Fibroblast of skin of abdomen (primary cell): Measurements from ENCODE around the gene PADI2.

ENCODE experiments used
- DNase-seq: peaks from one replicate; pipeline ENCODE4 v3.0.0-alpha.2; 2013

The PADI2 gene

DNA sequence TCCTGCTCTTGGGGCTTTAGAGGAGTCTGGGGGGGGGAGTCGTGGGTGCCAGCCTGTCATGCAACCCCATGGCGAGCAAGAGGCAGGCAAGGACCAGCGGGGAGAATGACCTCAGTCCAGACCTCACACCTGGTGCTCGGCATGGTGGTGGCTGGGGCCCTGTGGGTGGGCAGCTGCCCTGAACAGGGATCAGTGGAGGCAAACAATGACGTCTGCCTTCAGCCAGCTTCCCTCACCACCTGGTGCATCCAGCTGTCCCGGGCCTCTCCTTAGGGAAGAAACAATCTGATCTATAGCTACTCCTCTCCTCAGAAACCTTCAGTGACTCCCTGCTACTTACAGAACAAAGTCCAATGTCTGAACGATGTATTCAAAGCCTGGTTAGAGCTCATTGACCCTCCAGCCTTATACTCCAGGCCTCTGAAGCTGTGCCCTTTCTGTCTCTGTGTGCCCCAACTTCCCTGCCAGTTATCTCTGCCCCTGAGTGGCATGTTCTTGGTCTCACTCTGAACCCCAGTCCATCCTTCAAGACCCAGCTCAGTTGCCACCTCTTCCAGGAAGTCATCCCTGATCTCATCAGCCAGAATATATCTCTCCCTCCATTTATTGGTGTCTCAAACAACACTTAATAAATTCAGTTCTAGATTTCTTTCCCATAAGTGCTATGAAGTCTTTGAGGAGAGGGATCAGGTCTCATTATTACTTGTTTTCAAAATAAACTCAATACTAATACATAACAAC, 6.6 kb downstream of the PADI2 start:
- no peak for DNase-seq

DNA sequence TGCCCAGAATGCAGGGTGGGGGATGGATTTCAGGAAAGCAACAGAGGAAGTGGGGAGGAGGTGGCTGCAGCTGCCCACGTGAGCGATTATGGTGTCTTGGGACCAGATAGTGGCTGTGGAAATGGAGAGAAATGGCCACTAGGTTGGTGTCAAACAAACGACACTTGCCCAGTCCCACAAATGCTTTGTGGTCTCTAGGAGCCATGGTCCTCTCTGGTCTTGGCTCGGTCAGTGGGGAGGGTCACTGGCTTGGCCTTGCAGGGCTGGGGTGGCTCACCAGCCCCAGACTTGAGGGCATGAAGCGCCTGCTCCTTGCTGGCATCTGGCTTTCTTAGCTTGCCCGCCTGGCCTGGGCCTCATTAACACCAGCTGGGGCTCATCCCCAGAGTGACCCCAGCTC, 7.2 kb downstream of the PADI2 start:
- DNase-seq: no peak

DNA sequence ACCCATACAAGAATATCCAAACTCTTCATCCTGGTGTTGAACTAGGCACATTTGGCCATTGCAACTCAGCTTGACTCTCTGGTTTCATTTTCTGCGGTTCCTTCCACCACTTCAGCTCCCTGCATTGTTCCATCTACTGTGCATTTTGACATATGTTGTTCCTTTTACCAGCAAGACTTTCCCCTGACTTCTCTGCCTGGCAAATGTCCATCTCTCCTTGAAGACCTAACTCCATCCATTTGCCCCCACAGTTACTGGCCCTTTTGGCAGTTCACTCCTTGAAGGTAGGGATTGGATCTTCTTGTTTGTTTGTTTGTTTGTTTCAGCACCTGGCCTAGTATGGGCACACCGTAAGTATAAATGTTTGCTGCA, 8.7 kb downstream of the PADI2 start:
- DNase-seq: no peak

GRCh38 chr1:17109892-17110554, 9.2 kb downstream of the PADI2 start:
- no peak for DNase-seq

- no peak for DNase-seq
Observed at GRCh38 chr1:17108786-17109185, 10.5 kb downstream of the PADI2 start.

- DNase-seq: no peak
Observed at GRCh38 chr1:17108360-17108759, 10.9 kb downstream of the PADI2 start.

- DNase-seq: no peak
Observed at GRCh38 chr1:17104782-17105181, 14.5 kb downstream of the PADI2 start.

GRCh38 chr1:17102232-17102631, 17.0 kb downstream of the PADI2 start:
- no peak for DNase-seq

DNA sequence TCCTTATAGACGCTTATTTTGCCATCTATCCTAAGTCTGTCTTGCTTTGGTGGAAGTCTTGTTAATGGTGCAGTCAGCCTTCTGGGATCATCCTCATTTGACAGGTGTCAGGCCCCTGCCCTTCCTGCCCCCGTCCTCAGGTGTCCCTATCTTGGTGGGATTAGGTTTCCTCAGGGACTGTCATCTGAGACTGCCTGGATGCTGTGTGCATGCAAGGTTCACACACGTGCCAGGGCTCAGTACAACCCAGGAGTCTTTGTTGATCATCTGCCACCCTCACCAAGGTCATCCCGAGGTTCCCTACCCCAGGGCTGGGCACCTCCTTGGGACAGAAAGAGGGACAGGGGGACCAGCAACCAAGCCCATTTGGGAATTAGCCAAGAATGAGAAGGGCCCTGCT, 18.0 kb downstream of the PADI2 start:
- DNase-seq: no peak

GRCh38 chr1:17099616-17100340, 19.5 kb downstream of the PADI2 start:
- no peak for DNase-seq

GRCh38 chr1:17098446-17099317, 20.6 kb downstream of the PADI2 start:
- no peak for DNase-seq

DNA sequence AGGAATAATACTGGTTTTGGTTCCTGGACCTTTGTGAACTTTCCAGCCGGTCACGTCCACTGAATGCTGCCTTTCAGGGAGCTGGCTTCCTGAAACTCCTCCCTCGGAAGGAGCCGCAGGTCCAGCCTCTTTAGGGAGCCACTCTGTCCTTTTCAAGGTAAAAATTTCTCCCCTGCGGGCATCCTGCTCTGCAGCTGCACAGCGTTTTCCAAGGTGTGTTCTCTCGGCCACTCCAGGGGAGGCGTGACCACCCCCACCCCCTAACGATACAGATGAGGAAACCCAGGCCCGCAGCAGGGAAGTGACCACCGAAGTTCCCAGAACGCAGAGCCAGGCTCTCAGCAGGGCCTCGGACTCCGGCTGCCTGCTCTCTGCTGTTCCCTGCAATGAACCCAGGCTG, 21.5 kb downstream of the PADI2 start:
- no peak for DNase-seq

DNA sequence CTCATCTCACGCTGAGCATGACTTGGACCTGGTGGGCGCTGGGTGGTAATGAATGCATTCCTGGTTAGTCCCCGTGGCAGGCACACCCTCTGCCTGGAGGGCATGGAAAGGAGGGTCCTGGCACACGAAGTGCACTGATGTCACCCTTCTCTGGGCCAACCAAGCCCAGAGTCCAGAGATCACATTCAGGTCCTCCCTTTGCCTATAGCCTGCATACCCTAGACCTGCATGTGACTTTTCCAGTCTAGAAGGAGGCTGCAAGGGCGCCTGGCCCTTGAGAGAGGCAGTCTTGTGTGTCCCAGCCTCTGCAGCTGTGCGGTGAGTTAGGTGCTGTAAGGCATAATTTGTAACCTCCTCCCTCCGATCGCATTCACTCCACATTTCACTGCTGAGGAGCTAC, 22.1 kb downstream of the PADI2 start:
- no peak for DNase-seq

DNA sequence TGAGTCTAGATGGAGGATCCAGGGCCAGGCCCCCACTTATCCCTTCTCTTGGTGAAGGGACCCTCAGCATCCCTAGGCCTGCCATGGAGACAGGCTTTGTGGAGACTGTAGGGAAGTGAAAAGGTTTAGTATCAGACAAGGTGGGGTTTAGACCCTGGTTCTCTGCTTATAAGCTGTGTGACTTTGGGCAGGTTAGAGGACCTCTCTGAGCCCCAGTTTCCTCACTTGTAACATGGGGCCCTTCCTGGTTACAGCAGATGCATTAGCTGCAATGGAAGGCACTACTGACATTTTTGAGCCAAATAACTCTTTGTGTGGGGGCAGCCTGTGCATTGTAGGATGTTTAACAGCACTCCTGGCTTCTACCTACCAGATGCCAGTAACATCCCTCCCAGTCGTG, 22.7 kb downstream of the PADI2 start:
- DNase-seq: no peak

GRCh38 chr1:17095141-17095540, 24.1 kb downstream of the PADI2 start:
- DNase-seq: no peak

GRCh38 chr1:17094664-17095063, 24.6 kb downstream of the PADI2 start:
- DNase-seq: no peak

DNA sequence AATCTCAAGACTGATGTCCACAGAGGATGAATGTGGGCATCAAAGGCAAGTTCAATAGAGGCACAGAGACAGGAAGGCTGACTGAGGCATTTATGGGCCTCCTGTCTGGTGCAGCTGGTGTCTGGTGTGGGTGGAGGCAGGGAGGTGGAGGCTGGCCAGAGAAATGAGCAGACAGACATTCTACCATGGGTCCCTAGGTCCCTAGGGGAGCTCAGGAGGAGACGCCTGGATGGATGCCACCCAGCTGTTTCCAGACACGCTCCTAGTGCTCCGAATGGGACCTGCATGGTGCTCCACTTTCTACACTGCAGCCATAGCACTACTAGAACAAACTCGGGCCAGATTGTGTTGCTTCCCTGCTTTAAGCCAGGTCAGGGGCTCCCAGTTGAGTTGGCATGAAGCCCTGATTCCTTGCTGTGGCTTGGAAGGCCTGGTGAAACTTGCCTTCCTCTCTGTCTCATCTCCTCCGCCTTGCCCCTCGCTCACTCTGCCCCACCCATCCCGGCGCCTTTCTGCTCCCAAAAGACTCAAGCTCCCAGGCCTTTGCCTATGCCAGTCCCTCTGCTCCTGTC, 25.3 kb downstream of the PADI2 start:
- DNase-seq: no peak

DNA sequence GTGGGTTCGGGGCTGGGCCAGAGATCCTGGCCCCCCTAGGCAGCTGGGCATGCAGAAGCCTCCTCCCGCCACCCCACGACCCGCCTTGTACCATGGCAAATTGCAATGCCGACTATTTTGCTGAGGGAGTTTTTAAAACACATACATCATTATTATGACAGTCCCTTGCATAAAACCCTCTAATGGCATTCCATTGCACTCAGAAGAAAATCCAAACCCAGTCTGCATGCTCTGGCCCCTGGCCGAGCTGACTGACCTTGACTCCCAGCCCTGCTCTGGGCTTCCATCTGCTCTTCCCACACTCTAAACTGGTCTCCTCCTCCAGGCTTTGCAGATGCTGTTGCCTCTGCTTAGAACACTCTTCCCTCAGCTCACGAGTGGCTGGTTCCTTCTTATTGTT, 28.0 kb downstream of the PADI2 start:
- no peak for DNase-seq

DNA sequence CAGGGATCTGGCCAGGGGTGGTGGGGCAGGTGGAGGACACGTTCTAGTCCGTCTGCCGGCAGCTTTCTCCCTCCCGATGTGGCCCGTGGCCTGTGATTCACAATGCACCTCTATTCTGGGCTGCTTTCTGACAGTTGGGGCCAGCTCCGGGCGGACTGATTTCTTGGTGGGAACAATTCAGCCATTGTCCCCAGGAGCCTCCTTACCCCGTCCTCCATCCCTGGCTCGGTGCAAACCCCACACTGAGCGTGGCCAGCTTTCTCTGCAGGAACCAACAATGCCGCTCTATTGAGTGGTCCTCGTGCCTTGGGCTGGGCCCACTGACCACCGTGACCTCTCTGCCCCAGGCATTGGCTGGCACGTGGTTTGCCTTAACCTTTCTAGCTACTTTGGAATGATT, 29.7 kb downstream of the PADI2 start:
- DNase-seq: no peak

GRCh38 chr1:17086751-17087150, 32.5 kb downstream of the PADI2 start:
- no peak for DNase-seq

GRCh38 chr1:17084787-17085186, 34.5 kb downstream of the PADI2 start:
- no peak for DNase-seq

- no peak for DNase-seq
Observed at GRCh38 chr1:17082761-17083160, 36.5 kb downstream of the PADI2 start.

DNA sequence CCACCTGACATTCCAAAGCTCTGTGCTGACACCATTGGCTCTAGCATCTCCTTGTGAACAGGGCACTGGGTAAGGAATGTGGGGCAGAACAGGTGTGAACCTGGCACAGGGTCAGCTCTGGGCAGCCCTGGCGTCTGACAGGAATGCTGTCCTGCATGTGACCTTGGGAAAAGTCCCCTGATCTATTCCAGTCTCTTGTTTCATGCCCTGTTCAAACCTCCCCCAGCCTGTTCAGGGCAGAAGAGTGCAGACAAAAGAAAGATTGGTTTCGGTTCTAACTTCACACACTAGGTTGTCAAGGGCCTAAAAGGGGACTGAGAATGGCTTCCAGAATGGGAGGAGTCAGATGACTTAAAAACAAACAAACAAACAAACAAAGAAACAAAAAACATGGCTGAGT, 37.8 kb downstream of the PADI2 start:
- no peak for DNase-seq
